ENCODE measurements around the gene KIAA1671. TPM values are rescaled to one million over a fixed set of nuclear protein-coding genes. Genes with fewer than 3 reads are reported as not detected.

KIAA1671 gene
- total and polyA plus RNA-seq, 2 of the 4 experiments (the other 2 are of a cell fraction): 0.02 TPM; not detected in 1

- in situ Hi-C loops (cut with MboI; ENCODE audit: low sequenced_read_pairs): no loop called here
- Histone ChIP-seq H3K23ac (ENCODE audit: low read depth, low read length) (no peak overlapping the region), H2AFZ (replicated peaks; ENCODE audit: low read length, poor library complexity) (peak overlapping the region; percentile 43), H3K18ac (ENCODE audit: low read depth, low read length) (no peak overlapping the region), H2BK15ac (ENCODE audit: low read depth, low read length) (no peak overlapping the region), H3K9me1 (ENCODE audit: insufficient read depth, low read length) (no peaks in the 10 kb centered on the region), H3K27me3 (ENCODE audit: control insufficient read depth, insufficient read depth, low read length) (peaks cover 21% of the 10 kb centered on the region), H3K4me2 (ENCODE audit: low read depth, low read length) (no peak overlapping the region; the same call in 1 of the 2 replicates), H2BK5ac (ENCODE audit: low read depth, low read length, poor library complexity, severe bottlenecking) (no peak overlapping the region), H4K91ac (ENCODE audit: insufficient read depth, low read depth, low read length) (no peak overlapping the region), H4K20me1 (ENCODE audit: insufficient read depth, low read length) (no peaks in the 10 kb centered on the region), H2AK9ac (replicated peaks; ENCODE audit: low read depth, low read length, poor library complexity) (no peak overlapping the region), H3K4me3 (ENCODE audit: insufficient read depth, low read depth, low read length) (no peak overlapping the region), H3K14ac (replicated peaks; ENCODE audit: low read depth, low read length) (no peak overlapping the region), H2BK120ac (ENCODE audit: low read depth, low read length) (no peak overlapping the region), H3K4ac (ENCODE audit: low read depth, low read length) (no peak overlapping the region), H3K56ac (ENCODE audit: extremely low read depth, insufficient read depth, low read length) (no peak overlapping the region), H3K79me1 (ENCODE audit: low read depth in 1 of 2, low read length in 2 of 2) (no peaks in the 10 kb centered on the region), H2AK5ac (ENCODE audit: low read depth, low read length) (no peak overlapping the region), H4K8ac (ENCODE audit: low read depth in 2 of 2, low read length in 2 of 2) (no peak overlapping the region), H2BK20ac (ENCODE audit: low read depth, low read length) (no peak overlapping the region), H3K36me3 (ENCODE audit: control insufficient read depth, insufficient read depth, low read length) (no peaks in the 10 kb centered on the region), H3K4me1 (ENCODE audit: control insufficient read depth, insufficient read depth, low read length) (no peaks in the 10 kb centered on the region), H3K9ac (ENCODE audit: low read depth, low read length) (no peak overlapping the region), H3K9me3 (ENCODE audit: control insufficient read depth, insufficient read depth, low read length) (no peaks in the 10 kb centered on the region), H4K5ac (ENCODE audit: low read depth, low read length) (no peak overlapping the region), H3K27ac (ENCODE audit: insufficient read depth, low read length) (no peak overlapping the region)
- POLR2A ChIA-PET (ENCODE audit: unreplicated experiment): no interaction called here
- CTCF ChIA-PET: no interaction called here
- no peak for ATAC-seq (ENCODE audit: low read depth)
- dilution Hi-C loops (cut with HindIII; ENCODE audit: low sequenced_read_pairs, unreplicated experiment): no loop called here
- TF ChIP-seq MAZ (IDR thresholded peaks at IDR 0.05; ENCODE audit: borderline replicate concordance, low read depth, low read length) (no peak), ELK1 (IDR thresholded peaks at IDR 0.05; ENCODE audit: borderline replicate concordance, low read depth, low read length) (no peak), BHLHE40 (IDR thresholded peaks at IDR 0.05; ENCODE audit: low read depth, low read length) (no peak), POLR2A (IDR thresholded peaks at IDR 0.05; ENCODE audit: low read depth, low read length) (no peak), RFX5 (IDR thresholded peaks at IDR 0.05; ENCODE audit: low read depth, low read length) (no peak), FOS (IDR thresholded peaks at IDR 0.05; ENCODE audit: low read depth, low read length) (no peak), MXI1 (IDR thresholded peaks at IDR 0.05; ENCODE audit: borderline replicate concordance, low read depth, low read length) (no peak), NFE2L2 (IDR thresholded peaks at IDR 0.05; ENCODE audit: low read depth, low read length) (no peak), MAFK (IDR thresholded peaks at IDR 0.05; ENCODE audit: low read depth, low read length) (no peak), RCOR1 (IDR thresholded peaks at IDR 0.05; ENCODE audit: insufficient replicate concordance, low read length) (no peak), CTCF (conservative IDR thresholded peaks at IDR 0.05; ENCODE audit: low read depth, low read length) (no peak), RAD21 (IDR thresholded peaks at IDR 0.05; ENCODE audit: low read length) (no peak), USF2 (IDR thresholded peaks at IDR 0.05; ENCODE audit: low read depth, low read length) (no peak)
- DNase-seq: no peak
- WGBS, 2 experiments (ENCODE audit: extremely low coverage in 2 of 2, insufficient read length in 1 of 2): 3% methylated on average over 21 of the region's 47 CpGs; no CpG with 5 or more reads in 1 of the 2 experiments
- intact Hi-C loops (cut with micrococcal nuclease): no loop called here
- no TSS peak for BruUV-seq (replicated peaks)
Measured at GRCh38 chr22:24953384-24954113, 1.0 kb downstream of the KIAA1671 start.
